Glutamatergic neuron (in vitro differentiated cells): ENCODE data around the gene LRIF1. TPM values are rescaled to one million over a fixed set of nuclear protein-coding genes. Genes with fewer than 3 reads are reported as not detected.
"Not testable (repeated sequence)": the region's sequence is repeated elsewhere in the genome, so short reads cannot be mapped to it uniquely, and the experiment has no call there.

Experiments used
- DNase-seq: peaks from one replicate; pipeline ENCODE4 v3.0.0; 2022
- H3K27ac Mint-ChIP-seq: one replicate; pipeline ENCODE4 v1.8.0; 2020; ENCODE audit warnings: mild to moderate bottlenecking, mixed read lengths, inconsistent platforms; ENCODE audit not compliant: unreplicated experiment
- H3K27me3 Mint-ChIP-seq: one replicate; pipeline ENCODE4 v1.8.0; 2020; ENCODE audit warnings: mild to moderate bottlenecking, moderate library complexity, mixed read lengths, inconsistent platforms; ENCODE audit not compliant: unreplicated experiment
- H3K36me3 Mint-ChIP-seq: one replicate; pipeline ENCODE4 v1.8.0; 2020; ENCODE audit warnings: mild to moderate bottlenecking, mixed read lengths, inconsistent platforms; ENCODE audit not compliant: unreplicated experiment
- H3K4me1 Mint-ChIP-seq: one replicate; pipeline ENCODE4 v1.8.0; 2020; ENCODE audit warnings: mild to moderate bottlenecking, low read depth, mixed read lengths, inconsistent platforms; ENCODE audit not compliant: unreplicated experiment
- H3K4me3 Mint-ChIP-seq: one replicate; pipeline ENCODE4 v1.8.0; 2020; ENCODE audit warnings: mild to moderate bottlenecking, mixed read lengths, inconsistent platforms; ENCODE audit not compliant: unreplicated experiment
- H3K9me3 Mint-ChIP-seq: one replicate; pipeline ENCODE4 v1.8.0; 2020; ENCODE audit warnings: mild to moderate bottlenecking, moderate library complexity, mixed read lengths, inconsistent platforms; ENCODE audit not compliant: unreplicated experiment
- CTCF ChIP-seq: fragments of 200-600 bp; sonication (generic); IDR thresholded peaks from one replicate; pipeline ENCODE4 v1.5.0; 2021; ENCODE audit not compliant: partially characterized antibody, unreplicated experiment
- long read RNA-seq: library from polyadenylated mRNA; unstranded; transcript quantifications from one replicate; pipeline ENCODE4 v2.0.0, GENCODE V29; 2020; ENCODE audit not compliant: unreplicated experiment
- total RNA-seq: library from RNA; stranded (reverse); fragmentation: NEBNext Ultra II Directional; extraction: Animal tissue kit (Norgen Biotek cat#: 25700); gene quantifications from one replicate; pipeline ENCODE4 v1.2.1, GENCODE V29; 2021; ENCODE audit not compliant: unreplicated experiment

LRIF1 gene
- total RNA-seq, result 21.1 TPM
- long read RNA-seq, partial matches to known transcripts, result 1 of 5 reads
- long read RNA-seq, other reads (novel, unspliced or antisense), result 1 of 5 reads

- peaks cover 14% of the 10 kb centered on the region for H3K27me3 Mint-ChIP-seq
- TF ChIP-seq CTCF, result peak; percentile 65
- H3K4me1 Mint-ChIP-seq, result peaks cover 4% of the 10 kb centered on the region
- H3K36me3 Mint-ChIP-seq, result peaks cover 11% of the 10 kb centered on the region
- peak; percentile 100 for DNase-seq
- H3K4me3 Mint-ChIP-seq, result peak within 1 kb of the TSS; percentile 95
- H3K9me3 Mint-ChIP-seq, result peaks cover 13% of the 10 kb centered on the region
- peak within 1 kb of the TSS; percentile 96 for H3K27ac Mint-ChIP-seq
Observed at GRCh38 chr1:110963691-110964454, at the start of gene LRIF1. TSS of gene LRIF1 (minus strand) at chr1:110963922. CDS start at chr1:110963688, 234 bp downstream.

DNA sequence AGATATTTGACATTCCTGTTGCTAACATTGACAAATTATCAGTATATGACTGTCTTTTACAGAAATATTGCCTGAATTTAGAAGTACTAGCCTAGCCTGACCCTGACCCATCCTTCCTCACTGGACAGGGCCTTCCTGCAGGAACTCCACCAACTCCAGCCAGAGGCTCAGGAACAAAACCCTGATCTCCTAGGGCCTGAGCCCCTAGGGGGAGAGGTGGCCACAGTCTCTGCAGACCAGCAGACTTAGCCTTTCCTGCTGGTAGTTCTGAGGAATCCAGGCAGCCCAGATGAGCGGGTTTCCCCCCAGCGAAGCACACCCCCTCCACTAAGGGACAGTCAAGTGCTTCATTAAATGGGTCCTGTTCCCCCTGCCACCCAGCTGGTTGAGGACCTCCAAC lies 44.3 kb upstream of the LRIF1 start:
- no peak overlapping the region for H3K27ac Mint-ChIP-seq
- H3K4me3 Mint-ChIP-seq, result no peak overlapping the region
- peaks cover 8% of the 10 kb centered on the region for H3K36me3 Mint-ChIP-seq
- no peak for DNase-seq
- no peak for TF ChIP-seq CTCF
- H3K27me3 Mint-ChIP-seq, result no peaks in the 10 kb centered on the region
- no peaks in the 10 kb centered on the region for H3K4me1 Mint-ChIP-seq
- H3K9me3 Mint-ChIP-seq, result peaks cover 3% of the 10 kb centered on the region

GRCh38 chr1:111006556-111006955 lies 42.8 kb upstream of the LRIF1 start:
- DNase-seq, result no peak
- H3K36me3 Mint-ChIP-seq, result peaks cover 8% of the 10 kb centered on the region
- H3K9me3 Mint-ChIP-seq, result peaks cover 2% of the 10 kb centered on the region
- H3K27me3 Mint-ChIP-seq, result no peaks in the 10 kb centered on the region
- TF ChIP-seq CTCF, result no peak
- H3K4me3 Mint-ChIP-seq, result no peak overlapping the region
- no peaks in the 10 kb centered on the region for H3K4me1 Mint-ChIP-seq
- no peak overlapping the region for H3K27ac Mint-ChIP-seq

DNA sequence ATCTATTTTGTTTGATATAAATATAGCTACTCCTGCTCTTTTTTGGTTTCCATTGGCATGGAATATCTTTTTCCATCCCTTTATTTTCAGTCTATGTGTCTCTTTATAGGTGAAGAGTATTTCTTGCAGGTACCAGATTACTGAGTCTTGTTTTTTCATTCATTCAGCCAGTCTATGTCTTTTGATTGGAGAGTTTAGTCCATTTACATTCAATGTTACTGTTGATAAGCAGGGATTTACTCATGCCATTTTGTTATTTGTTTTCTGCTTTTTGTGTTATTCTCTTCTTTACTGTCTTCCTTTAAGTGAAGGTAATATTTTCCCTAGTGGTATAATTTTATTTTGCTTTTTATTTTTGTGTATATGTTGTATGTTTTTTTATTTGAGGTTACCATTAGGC lies 35.9 kb upstream of the LRIF1 start:
- H3K27ac Mint-ChIP-seq, H3K27me3 Mint-ChIP-seq, H3K36me3 Mint-ChIP-seq, H3K9me3 Mint-ChIP-seq, H3K4me1 Mint-ChIP-seq, DNase-seq, H3K4me3 Mint-ChIP-seq: not testable (repeated sequence)

DNA sequence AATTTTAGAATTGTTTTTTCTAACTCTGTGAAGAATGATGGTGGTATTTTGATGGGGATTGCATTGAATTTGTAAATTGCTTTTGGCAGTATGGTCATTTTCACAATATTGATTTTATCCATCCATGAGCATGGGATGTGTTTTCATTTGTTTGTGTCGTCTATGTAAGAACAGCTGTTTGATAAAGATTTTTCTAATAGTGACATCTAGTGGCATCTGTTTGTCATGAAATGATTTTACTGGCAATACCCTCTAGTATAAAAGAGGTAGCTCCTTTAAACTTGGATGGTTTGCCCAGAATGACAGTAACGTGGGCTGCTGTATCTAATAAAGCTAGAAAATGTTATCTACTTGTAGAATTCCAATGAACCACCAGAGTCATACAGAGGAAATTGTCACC lies 28.6 kb upstream of the LRIF1 start:
- not testable (repeated sequence) for H3K4me3 Mint-ChIP-seq, H3K27me3 Mint-ChIP-seq, H3K9me3 Mint-ChIP-seq, DNase-seq, H3K27ac Mint-ChIP-seq, H3K4me1 Mint-ChIP-seq, H3K36me3 Mint-ChIP-seq

- not testable (repeated sequence) for H3K36me3 Mint-ChIP-seq, H3K27me3 Mint-ChIP-seq, H3K4me3 Mint-ChIP-seq, H3K27ac Mint-ChIP-seq, H3K4me1 Mint-ChIP-seq, DNase-seq, H3K9me3 Mint-ChIP-seq
Observed at GRCh38 chr1:110991295-110991694, 27.6 kb upstream of the LRIF1 start.
